CD14-positive monocyte (primary cell): ENCODE results near the gene MAPK7. TPM values are rescaled to one million over a fixed set of nuclear protein-coding genes. Genes with fewer than 3 reads are reported as not detected.
A peak's percentile ranks its signal among the peaks of the same experiment; 100 is the strongest.

ENCODE experiments used
- DNase-seq, 3 donors: peaks; one replicate each; pipeline ENCODE4 v3.0.0-alpha.2; 2011 to 2022
- H2AFZ ChIP-seq: 2 replicates; pipeline ENCODE4 v1.6.0; 2012; ENCODE audit warnings: mild to moderate bottlenecking, low read depth, low read length, inconsistent platforms; ENCODE audit not compliant: insufficient read depth, poor library complexity, severe bottlenecking
- H3K27ac ChIP-seq, 2 donors: 1 replicate in 1 of 2; 2 replicates in 1 of 2; pipeline ENCODE4 v1.5.1; 2012 to 2013; ENCODE audit warnings: low read length in 2 of 2, control low read depth in 1 of 2, inconsistent platforms in 1 of 2, low read depth in 1 of 2, mild to moderate bottlenecking in 1 of 2
- H3K27me3 ChIP-seq, 2 donors: one replicate each; pipeline versions ENCODE4 v1.6.0 to v1.6.1; 2011 to 2013; ENCODE audit warnings: low read length in 2 of 2; ENCODE audit not compliant: control insufficient read depth in 2 of 2, insufficient read depth in 2 of 2
- H3K36me3 ChIP-seq, 2 donors: replicated peaks in 1 of 2; 1 replicate in 1 of 2; 2 replicates in 1 of 2; pipeline versions ENCODE4 v1.5.1 to v1.6.1; 2012 to 2013; ENCODE audit warnings: low read length in 2 of 2, control low read depth in 1 of 2, inconsistent platforms in 1 of 2, mild to moderate bottlenecking in 1 of 2; ENCODE audit not compliant: insufficient read depth in 2 of 2, control insufficient read depth in 1 of 2
- H3K4me1 ChIP-seq, 2 donors: 1 replicate in 1 of 2; 2 replicates in 1 of 2; pipeline versions ENCODE4 v1.5.1 to v1.6.1; 2012 to 2013; ENCODE audit warnings: low read length in 2 of 2, control low read depth in 1 of 2, inconsistent platforms in 1 of 2, mild to moderate bottlenecking in 1 of 2, moderate library complexity in 1 of 2; ENCODE audit not compliant: insufficient read depth in 2 of 2, control insufficient read depth in 1 of 2
- H3K4me2 ChIP-seq: replicated peaks from 2 replicates; pipeline ENCODE3; 2012; ENCODE audit warnings: low read length, moderate library complexity, mild to moderate bottlenecking; ENCODE audit not compliant: poor library complexity, severe bottlenecking; ENCODE audit errors: extremely low read depth
- H3K4me3 ChIP-seq, 3 experiments: fragments of 200-600 bp in 1 of 3; sonication (generic) in 1 of 3; replicated peaks in 1 of 3; 1 replicate in 2 of 3; 2 replicates in 1 of 3; pipeline ENCODE4 v1.5.1; 2011 to 2013; ENCODE audit warnings: low read length in 3 of 3, mild to moderate bottlenecking in 3 of 3, control low read depth in 2 of 3, low read depth in 2 of 3, inconsistent platforms in 1 of 3, moderate library complexity in 1 of 3
- H3K79me2 ChIP-seq: 2 replicates; pipeline ENCODE4 v1.6.0; 2012; ENCODE audit warnings: mild to moderate bottlenecking, control low read depth, inconsistent platforms, low read length, moderate library complexity; ENCODE audit not compliant: insufficient read depth
- H3K9ac ChIP-seq: 2 replicates; pipeline ENCODE4 v1.6.0; 2017; ENCODE audit warnings: low read length, mild to moderate bottlenecking; ENCODE audit not compliant: insufficient read depth, poor library complexity, severe bottlenecking
- H3K9me3 ChIP-seq, 2 donors: replicated peaks in 1 of 2; 1 replicate in 1 of 2; 2 replicates in 1 of 2; pipeline versions ENCODE4 v1.5.1 to v1.6.1; 2012 to 2013; ENCODE audit warnings: low read length in 2 of 2, control low read depth in 1 of 2; ENCODE audit not compliant: control insufficient read depth in 1 of 2, insufficient read depth in 1 of 2
- H4K20me1 ChIP-seq: 2 replicates; pipeline ENCODE4 v1.6.0; 2012; ENCODE audit warnings: mild to moderate bottlenecking, low read length, control low read depth, moderate library complexity; ENCODE audit not compliant: insufficient read depth
- H3K27ac Mint-ChIP-seq, 7 donors: one replicate each; pipeline ENCODE4 v1.8.0; 2020; ENCODE audit warnings: mild to moderate bottlenecking in 7 of 7, mixed read lengths in 7 of 7, moderate library complexity in 6 of 7, inconsistent platforms in 2 of 7
- H3K27me3 Mint-ChIP-seq, 3 donors: one replicate each; pipeline ENCODE4 v1.8.0; 2021 to 2022; ENCODE audit warnings: low read depth in 3 of 3, mild to moderate bottlenecking in 3 of 3, mixed read lengths in 3 of 3, moderate library complexity in 3 of 3, inconsistent platforms in 1 of 3
- H3K36me3 Mint-ChIP-seq, 2 donors: one replicate each; pipeline ENCODE4 v1.8.0; 2020; ENCODE audit warnings: mixed read lengths in 2 of 2, inconsistent platforms in 1 of 2, mild to moderate bottlenecking in 1 of 2
- H3K4me1 Mint-ChIP-seq: one replicate; pipeline ENCODE4 v1.8.0; 2020; ENCODE audit warnings: mild to moderate bottlenecking, mixed read lengths
- H3K4me3 Mint-ChIP-seq, 2 donors: one replicate each; pipeline ENCODE4 v1.8.0; 2020; ENCODE audit warnings: mild to moderate bottlenecking in 2 of 2, mixed read lengths in 2 of 2, moderate library complexity in 1 of 2
- H3K9me3 Mint-ChIP-seq, 7 donors: one replicate each; pipeline ENCODE4 v1.8.0; 2020 to 2022; ENCODE audit warnings: mixed read lengths in 7 of 7, mild to moderate bottlenecking in 6 of 7, moderate library complexity in 6 of 7, inconsistent platforms in 2 of 7
- CTCF ChIP-seq: fragments of 200-600 bp; IDR thresholded peaks from one replicate; pipeline ENCODE4 v1.8.0; 2022; ENCODE audit warnings: antibody characterized with exemption, mild to moderate bottlenecking
- WGBS: methylation state at CpG from one replicate; pipeline ENCODE4 v1.1.5; 2013; ENCODE audit warnings: missing lambda C conversion rate; ENCODE audit not compliant: insufficient coverage; 5-methylcytosine and 5-hydroxymethylcytosine counted together
- intact Hi-C, 2 donors: fragments of 100-400 bp; cut with micrococcal nuclease; formaldehyde crosslinking; loops; one replicate each; pipeline versions ENCODE4 v1.15.0 to v1.15.1; 2023
- polyA plus RNA-seq, 3 donors: library from polyadenylated mRNA; depleted of rRNA in 1 of 3; unstranded in 2 of 3; stranded (reverse) in 1 of 3; fragments of 300-500 nt in 2 of 3; fragments of >200 nt in 1 of 3; fragmentation: Illumina TruSeq in 2 of 3; gene quantifications; 1 replicate in 2 of 3; 2 replicates in 1 of 3; pipeline ENCODE4 v1.2.3, GENCODE V29; 2012 to 2021

MAPK7 gene
- polyA plus RNA-seq, 3 donors, result 9.3 to 130 (median 10.0) TPM

DNA sequence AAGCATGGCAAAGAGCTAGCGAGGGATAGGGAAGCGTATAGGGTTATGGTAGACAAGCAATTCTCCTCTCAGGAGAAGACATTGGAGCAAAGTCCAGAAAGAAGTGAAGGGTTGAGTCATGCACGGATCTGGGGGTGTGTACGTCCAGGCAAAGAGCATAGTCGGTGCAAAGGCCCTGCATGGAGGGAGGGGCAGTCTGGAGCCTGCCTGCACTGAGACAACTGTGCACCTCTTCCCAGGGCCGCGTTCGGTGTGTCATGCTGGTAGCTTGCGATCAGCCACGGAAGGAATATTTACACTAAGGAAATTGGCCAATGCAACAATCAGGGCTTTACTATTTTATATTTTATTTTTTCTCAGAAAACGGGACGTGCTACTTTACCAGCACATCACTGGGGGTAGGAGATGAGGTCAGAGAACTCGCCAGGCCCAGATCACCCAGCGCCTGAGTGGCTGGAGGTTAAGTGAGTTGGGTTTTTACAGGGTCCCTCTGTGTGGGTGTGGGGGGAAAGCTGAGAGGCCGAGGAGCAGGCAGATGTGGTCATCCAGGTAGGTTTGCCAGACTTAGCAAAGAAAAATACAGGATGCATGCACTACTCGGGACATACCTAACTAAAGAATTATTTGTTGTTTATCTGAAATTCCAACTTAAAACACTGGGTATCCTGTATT is 9.1 kb upstream of the MAPK7 start:
- no peak overlapping the region for H2AFZ ChIP-seq

More for the DNA sequence above, 9.1 kb upstream of the MAPK7 start:
- 97% methylated on average over 5 of the region's 16 CpGs for WGBS
- peak overlapping the region in 1 of 3 experiments; percentile 53 for H3K4me3 ChIP-seq
- peaks cover 3 to 14% of the 10 kb centered on the region in 2 donors for H3K36me3 Mint-ChIP-seq
- peaks cover 0 to 3% (median 0%) of the 10 kb centered on the region in 7 donors for H3K9me3 Mint-ChIP-seq
- no peaks in the 10 kb centered on the region for H3K36me3 ChIP-seq
- no peak for DNase-seq
- H3K9me3 ChIP-seq, result no peaks in the 10 kb centered on the region
- no peak for TF ChIP-seq CTCF
- H4K20me1 ChIP-seq, result no peaks in the 10 kb centered on the region
- peaks cover 6 to 34% (median 28%) of the 10 kb centered on the region in 3 donors for H3K27me3 Mint-ChIP-seq
- peaks cover 57 to 61% of the 10 kb centered on the region in 2 donors for H3K4me1 ChIP-seq
- no peaks in the 10 kb centered on the region for H3K79me2 ChIP-seq
- H3K27ac ChIP-seq, result peak overlapping the region in 1 of 2 donors; percentile 85
- peak overlapping the region; percentile 94 to 100 (median 97) for H3K27ac Mint-ChIP-seq
- H3K4me2 ChIP-seq, result peak overlapping the region; percentile 42
- peaks cover 0 to 2% of the 10 kb centered on the region in 2 donors for H3K27me3 ChIP-seq
- H3K9ac ChIP-seq, result no peak overlapping the region
- peak overlapping the region in 1 of 2 donors; percentile 81 for H3K4me3 Mint-ChIP-seq
- H3K4me1 Mint-ChIP-seq, result peaks cover 65% of the 10 kb centered on the region
- intact Hi-C loops, result loop anchor here (5.0 to 10.0 kb wide), 3 partner anchors 33 to 276 kb away; partner anchors contain the start of genes ALDH3A2 (in 2 of the 2) and RNF112 (in 1 of the 2)
